HCT116 (cell line): ENCODE measurements around the gene GLT6D1.

ENCODE experiments used
- EZH2 ChIP-seq: fragments of 200-600 bp; sonication (generic); IDR thresholded peaks from 2 replicates; pipeline ENCODE4 v1.6.1; 2017; ENCODE audit warnings: antibody characterized with exemption, mixed run types
- ZNF274 ChIP-seq: fragments of 200-500 bp; sonication (Bioruptor generic); IDR thresholded peaks from 2 replicates; pipeline ENCODE4 v1.6.1; 2014; ENCODE audit warnings: mild to moderate bottlenecking, low read depth, low read length, inconsistent platforms

GRCh38 chr9:135617538-135617900, 21.8 kb downstream of the GLT6D1 start:
- TF ChIP-seq ZNF274 (no peak), EZH2 (no peak)
